Neural progenitor cell (in vitro differentiated cells): Measurements from ENCODE around the gene ALDH3A1. TPM values are rescaled to one million over a fixed set of nuclear protein-coding genes. Genes with fewer than 3 reads are reported as not detected.

ENCODE experiments used
- DNase-seq: peaks from one replicate; pipeline ENCODE4 v3.0.0-alpha.2; 2016; ENCODE audit warnings: low spot score
- H2AFZ ChIP-seq: fragments of 200-600 bp; sonication (generic); replicated peaks from 2 replicates; pipeline ENCODE4 v1.6.1; 2016; ENCODE audit warnings: antibody characterized with exemption
- H3F3A ChIP-seq: fragments of 200-600 bp; sonication (generic); 2 replicates; pipeline ENCODE4 v1.6.1; 2016; ENCODE audit warnings: antibody characterized with exemption, low read depth
- H3K27ac ChIP-seq: fragments of 200-600 bp; sonication (generic); 2 replicates; pipeline ENCODE4 v1.5.1; 2016; ENCODE audit warnings: mild to moderate bottlenecking
- H3K27me3 ChIP-seq: fragments of 200-600 bp; sonication (generic); 2 replicates; pipeline ENCODE4 v1.6.1; 2016; ENCODE audit warnings: mild to moderate bottlenecking, moderate library complexity
- H3K36me3 ChIP-seq: fragments of 200-600 bp; sonication (generic); 2 replicates; pipeline ENCODE4 v1.5.1; 2016
- H3K4me1 ChIP-seq: fragments of 200-600 bp; sonication (generic); 2 replicates; pipeline ENCODE4 v1.6.1; 2016; ENCODE audit warnings: mixed run types
- H3K4me2 ChIP-seq: fragments of 200-600 bp; sonication (generic); 2 replicates; pipeline ENCODE4 v1.6.1; 2016
- H3K4me3 ChIP-seq: fragments of 200-600 bp; sonication (generic); 2 replicates; pipeline ENCODE4 v1.5.1; 2016
- H3K79me2 ChIP-seq: fragments of 200-600 bp; sonication (generic); 2 replicates; pipeline ENCODE4 v1.6.1; 2016; ENCODE audit warnings: low read depth
- H3K9ac ChIP-seq: fragments of 200-600 bp; sonication (generic); 2 replicates; pipeline ENCODE4 v1.6.1; 2016
- H3K9me3 ChIP-seq: fragments of 200-600 bp; sonication (generic); 2 replicates; pipeline ENCODE4 v1.5.1; 2016; ENCODE audit warnings: low read depth
- H4K20me1 ChIP-seq: fragments of 200-600 bp; sonication (generic); 2 replicates; pipeline ENCODE4 v1.6.1; 2016; ENCODE audit warnings: low read depth
- H3K27ac Mint-ChIP-seq: 3 replicates; pipeline ENCODE4 v1.8.0; 2021; ENCODE audit warnings: mixed read lengths
- H3K27me3 Mint-ChIP-seq: 2 replicates; pipeline ENCODE4 v1.8.0; 2022; ENCODE audit warnings: low read depth, mild to moderate bottlenecking, inconsistent platforms, moderate library complexity, mixed read lengths; ENCODE audit not compliant: insufficient read depth
- H3K36me3 Mint-ChIP-seq: 3 replicates; pipeline ENCODE4 v1.8.0; 2021; ENCODE audit warnings: mixed read lengths
- H3K4me1 Mint-ChIP-seq: 3 replicates; pipeline ENCODE4 v1.8.0; 2021; ENCODE audit warnings: mixed read lengths
- H3K4me3 Mint-ChIP-seq: 3 replicates; pipeline ENCODE4 v1.8.0; 2021; ENCODE audit warnings: mild to moderate bottlenecking, moderate library complexity, mixed read lengths
- H3K9me3 Mint-ChIP-seq: 3 replicates; pipeline ENCODE4 v1.8.0; 2020; ENCODE audit warnings: mixed read lengths
- EZH2 ChIP-seq: fragments of 200-600 bp; sonication (generic); IDR thresholded peaks from 2 replicates; pipeline ENCODE4 v1.6.1; 2017; ENCODE audit warnings: antibody characterized with exemption, mild to moderate bottlenecking, moderate library complexity
- EZH2phosphoT487 ChIP-seq: fragments of 200-600 bp; sonication (generic); IDR thresholded peaks from 2 replicates; pipeline ENCODE4 v1.6.1; 2017; ENCODE audit warnings: antibody characterized with exemption
- total RNA-seq: library from RNA; depleted of rRNA; stranded (reverse); fragments of >200 nt; gene quantifications from 2 replicates; pipeline ENCODE4 v1.2.3, GENCODE V29; 2015; ENCODE audit warnings: low replicate concordance
- TF ChIP-seq, protein P1 (sequence below): fragments of 200-600 bp; sonication (generic); IDR thresholded peaks from 2 replicates; pipeline ENCODE4 v1.5.1; 2017; ENCODE audit warnings: antibody characterized with exemption, mild to moderate bottlenecking

Gene ALDH3A1
- total RNA-seq, 1 donor from 2014 or later: not detected

DNA sequence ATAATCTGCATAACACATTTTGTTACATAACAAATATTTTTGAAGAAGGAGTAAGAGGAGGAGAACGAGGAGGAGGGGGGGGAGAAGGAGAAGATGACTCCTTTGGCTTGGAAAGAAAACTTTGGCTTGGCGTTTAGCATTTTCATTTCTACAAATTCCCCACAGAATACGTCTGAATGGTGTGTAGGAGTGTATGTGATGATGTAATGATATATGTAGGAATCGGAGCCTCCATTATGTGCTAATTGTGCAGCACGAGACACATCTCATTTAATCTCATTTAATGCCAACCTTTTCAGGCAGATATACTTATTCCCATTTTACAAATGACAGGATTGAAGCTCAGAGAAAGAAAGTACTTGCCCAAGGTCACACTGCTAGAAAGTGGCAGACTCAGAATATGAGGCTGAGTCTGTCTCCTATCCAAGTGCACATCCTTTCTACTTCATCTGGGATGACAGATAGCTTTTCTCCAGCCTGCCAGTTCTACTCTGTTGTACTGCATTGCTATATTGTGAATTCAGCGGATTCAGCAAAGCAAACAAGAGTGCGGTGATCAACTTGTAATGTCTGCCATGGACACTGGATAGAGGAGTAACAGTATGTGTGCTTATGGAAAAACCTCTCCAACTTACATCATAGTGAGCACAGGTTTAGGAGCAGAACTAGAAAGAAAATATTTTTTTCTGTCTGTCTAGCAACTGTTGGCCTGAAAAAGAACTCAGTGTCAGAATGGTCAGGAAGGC is 21.3 kb downstream of the ALDH3A1 start:
- no peaks in the 10 kb centered on the region for H3K36me3 Mint-ChIP-seq
- Histone ChIP-seq H3F3A (no peaks in the 10 kb centered on the region), H3K9me3 (no peaks in the 10 kb centered on the region), H3K9ac (no peak overlapping the region), H2AFZ (no peak overlapping the region), H3K27me3 (no peaks in the 10 kb centered on the region), H3K4me2 (no peak overlapping the region), H3K4me3 (no peak overlapping the region), H3K79me2 (no peaks in the 10 kb centered on the region), H3K36me3 (no peaks in the 10 kb centered on the region), H3K4me1 (no peaks in the 10 kb centered on the region), H4K20me1 (no peaks in the 10 kb centered on the region), H3K27ac (no peak overlapping the region)
- peaks cover 5% of the 10 kb centered on the region for H3K27me3 Mint-ChIP-seq
- no peak for DNase-seq
- no peaks in the 10 kb centered on the region for H3K9me3 Mint-ChIP-seq
- TF ChIP-seq EZH2phosphoT487 (no peak), EZH2 (no peak)
- TF ChIP-seq, protein P1, sequence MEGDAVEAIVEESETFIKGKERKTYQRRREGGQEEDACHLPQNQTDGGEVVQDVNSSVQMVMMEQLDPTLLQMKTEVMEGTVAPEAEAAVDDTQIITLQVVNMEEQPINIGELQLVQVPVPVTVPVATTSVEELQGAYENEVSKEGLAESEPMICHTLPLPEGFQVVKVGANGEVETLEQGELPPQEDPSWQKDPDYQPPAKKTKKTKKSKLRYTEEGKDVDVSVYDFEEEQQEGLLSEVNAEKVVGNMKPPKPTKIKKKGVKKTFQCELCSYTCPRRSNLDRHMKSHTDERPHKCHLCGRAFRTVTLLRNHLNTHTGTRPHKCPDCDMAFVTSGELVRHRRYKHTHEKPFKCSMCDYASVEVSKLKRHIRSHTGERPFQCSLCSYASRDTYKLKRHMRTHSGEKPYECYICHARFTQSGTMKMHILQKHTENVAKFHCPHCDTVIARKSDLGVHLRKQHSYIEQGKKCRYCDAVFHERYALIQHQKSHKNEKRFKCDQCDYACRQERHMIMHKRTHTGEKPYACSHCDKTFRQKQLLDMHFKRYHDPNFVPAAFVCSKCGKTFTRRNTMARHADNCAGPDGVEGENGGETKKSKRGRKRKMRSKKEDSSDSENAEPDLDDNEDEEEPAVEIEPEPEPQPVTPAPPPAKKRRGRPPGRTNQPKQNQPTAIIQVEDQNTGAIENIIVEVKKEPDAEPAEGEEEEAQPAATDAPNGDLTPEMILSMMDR: no peak
- H3K4me1 Mint-ChIP-seq: no peaks in the 10 kb centered on the region
- H3K4me3 Mint-ChIP-seq: no peak overlapping the region
- no peak overlapping the region for H3K27ac Mint-ChIP-seq

DNA sequence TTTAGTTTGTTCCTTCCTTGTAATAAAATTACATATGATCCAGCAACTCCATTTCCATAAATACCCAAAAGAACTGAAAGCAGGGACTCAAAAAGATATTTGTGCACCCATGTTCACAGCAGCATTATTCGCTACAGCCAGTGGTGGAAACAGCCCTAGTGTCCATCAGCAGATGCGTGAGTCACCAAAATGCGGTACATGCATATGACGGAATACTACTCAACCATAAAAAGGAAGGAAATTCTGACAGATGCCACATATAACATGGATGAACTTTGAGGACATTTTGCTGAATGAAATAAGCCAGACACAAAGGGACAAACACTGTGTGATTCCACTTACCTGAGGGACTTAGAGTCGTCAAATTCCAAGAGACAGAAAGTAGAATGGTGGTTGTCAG is 22.6 kb downstream of the ALDH3A1 start:
- Histone ChIP-seq H4K20me1 (no peaks in the 10 kb centered on the region), H3K9me3 (no peaks in the 10 kb centered on the region), H3K27me3 (no peaks in the 10 kb centered on the region), H3K4me1 (peaks cover 8% of the 10 kb centered on the region), H3K9ac (no peak overlapping the region), H3K27ac (no peak overlapping the region), H3K4me2 (no peak overlapping the region), H3K36me3 (no peaks in the 10 kb centered on the region), H2AFZ (no peak overlapping the region), H3K4me3 (no peak overlapping the region), H3K79me2 (no peaks in the 10 kb centered on the region), H3F3A (no peaks in the 10 kb centered on the region)
- H3K4me1 Mint-ChIP-seq: peaks cover 4% of the 10 kb centered on the region
- peaks cover 3% of the 10 kb centered on the region for H3K27me3 Mint-ChIP-seq
- DNase-seq: no peak
- H3K9me3 Mint-ChIP-seq: no peaks in the 10 kb centered on the region
- no peak overlapping the region for H3K4me3 Mint-ChIP-seq
- H3K27ac Mint-ChIP-seq: no peak overlapping the region
- TF ChIP-seq EZH2: no peak
- TF ChIP-seq EZH2phosphoT487: no peak
- TF ChIP-seq, protein P1: no peak
- H3K36me3 Mint-ChIP-seq: no peaks in the 10 kb centered on the region

DNA sequence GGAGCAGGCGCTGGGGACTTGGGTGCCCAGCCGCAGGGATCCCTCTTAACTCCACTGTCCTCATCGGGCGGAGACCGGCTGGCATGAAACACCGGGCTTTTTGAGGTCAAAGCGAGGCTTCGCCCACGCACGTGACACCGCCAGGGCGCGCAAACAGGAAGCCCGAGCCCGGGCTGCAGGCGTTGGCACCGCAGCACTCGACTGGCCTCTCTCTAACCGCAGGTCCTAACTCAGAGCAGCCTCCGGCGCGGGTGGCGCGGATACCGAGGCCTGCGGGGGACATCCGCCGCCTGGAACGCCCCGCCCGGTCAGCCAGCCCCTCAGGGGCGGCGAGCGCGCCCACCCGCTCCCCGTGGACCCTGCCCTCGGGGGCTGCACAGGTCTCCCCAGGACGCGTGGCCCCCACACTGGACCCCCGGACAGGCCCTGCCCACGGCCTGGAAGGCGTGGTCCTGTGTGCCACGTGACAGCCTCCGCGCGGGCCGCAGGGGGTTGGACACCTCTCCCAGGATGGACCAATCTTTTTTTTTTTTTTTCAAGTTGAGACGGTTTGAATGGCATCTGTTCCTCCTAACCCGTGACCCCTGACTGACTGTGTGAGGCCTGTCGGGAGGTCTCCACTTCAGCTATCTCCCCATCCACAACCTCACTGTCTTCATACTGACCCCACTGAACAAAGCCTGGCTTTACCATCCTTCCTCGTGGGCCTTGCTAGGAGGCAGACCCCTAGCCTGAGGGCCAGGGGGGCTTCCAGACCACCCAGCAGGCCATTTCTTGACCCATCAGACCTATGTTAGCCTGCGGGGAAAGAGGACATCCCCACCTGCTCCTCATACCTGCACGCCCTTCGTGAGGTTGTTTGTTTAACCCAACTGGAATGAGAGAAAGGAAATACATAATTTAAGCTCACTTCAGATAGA is 23.3 kb downstream of the ALDH3A1 start:
- DNase-seq: no peak
- no peak overlapping the region for H3K4me3 Mint-ChIP-seq
- H3K27ac ChIP-seq: no peak overlapping the region
- no peak overlapping the region for H3K4me2 ChIP-seq
- H3K4me1 Mint-ChIP-seq: peaks cover 9% of the 10 kb centered on the region
- H3K9me3 Mint-ChIP-seq: no peaks in the 10 kb centered on the region
- no peak overlapping the region for H2AFZ ChIP-seq
- no peaks in the 10 kb centered on the region for H4K20me1 ChIP-seq
- no peaks in the 10 kb centered on the region for H3K79me2 ChIP-seq
- no peaks in the 10 kb centered on the region for H3K27me3 ChIP-seq
- H3K27me3 Mint-ChIP-seq: peaks cover 8% of the 10 kb centered on the region
- no peaks in the 10 kb centered on the region for H3F3A ChIP-seq
- H3K36me3 Mint-ChIP-seq: no peaks in the 10 kb centered on the region
- no peak overlapping the region for H3K9ac ChIP-seq
- no peak overlapping the region for H3K27ac Mint-ChIP-seq
- H3K4me3 ChIP-seq: no peak overlapping the region
- H3K4me1 ChIP-seq: peaks cover 8% of the 10 kb centered on the region
- TF ChIP-seq, protein P1: no peak
- TF ChIP-seq EZH2 (no peak), EZH2phosphoT487 (no peak)
- no peaks in the 10 kb centered on the region for H3K36me3 ChIP-seq
- no peaks in the 10 kb centered on the region for H3K9me3 ChIP-seq
